H9 (cell line): Measurements from ENCODE around the gene TEX26. TPM values are rescaled to one million over a fixed set of nuclear protein-coding genes. Genes with fewer than 3 reads are reported as not detected.

Source experiments
- DNase-seq: peaks from one replicate; pipeline ENCODE4 v3.0.0-alpha.2; 2017
- H2AFZ ChIP-seq: one replicate; pipeline ENCODE4 v1.6.1; 2013; ENCODE audit warnings: mild to moderate bottlenecking, low read length, control low read depth, moderate library complexity
- H2AK5ac ChIP-seq: 2 replicates; pipeline ENCODE4 v1.6.1; 2013; ENCODE audit warnings: low read length, control low read depth, mixed read lengths; ENCODE audit not compliant: insufficient read length
- H2BK120ac ChIP-seq: one replicate; pipeline ENCODE4 v1.6.1; 2013; ENCODE audit warnings: low read depth, mild to moderate bottlenecking, low read length, control low read depth, inconsistent platforms; ENCODE audit not compliant: poor library complexity, severe bottlenecking
- H2BK12ac ChIP-seq: 2 replicates; pipeline ENCODE4 v1.6.1; 2013; ENCODE audit warnings: low read length, control low read depth, mixed read lengths, low read depth; ENCODE audit not compliant: insufficient read length
- H2BK15ac ChIP-seq: 2 replicates; pipeline ENCODE4 v1.6.1; 2013; ENCODE audit warnings: low read depth, low read length, control low read depth
- H2BK20ac ChIP-seq: one replicate; pipeline ENCODE4 v1.6.1; 2013; ENCODE audit warnings: low read depth, mild to moderate bottlenecking, low read length, control low read depth, inconsistent platforms; ENCODE audit not compliant: poor library complexity, severe bottlenecking
- H2BK5ac ChIP-seq: 2 replicates; pipeline ENCODE4 v1.6.1; 2013; ENCODE audit warnings: low read length, control low read depth, mixed read lengths; ENCODE audit not compliant: insufficient read length
- H3K14ac ChIP-seq: 2 replicates; pipeline ENCODE4 v1.6.1; 2013; ENCODE audit warnings: low read length, control low read depth; ENCODE audit not compliant: insufficient read depth
- H3K18ac ChIP-seq: 2 replicates; pipeline ENCODE4 v1.6.1; 2013; ENCODE audit warnings: low read depth, mild to moderate bottlenecking, mixed read lengths, low read length, control low read depth; ENCODE audit not compliant: insufficient read length
- H3K23ac ChIP-seq: 2 replicates; pipeline ENCODE4 v1.6.1; 2013; ENCODE audit warnings: low read length, control low read depth, mixed read lengths, low read depth; ENCODE audit not compliant: insufficient read length
- H3K23me2 ChIP-seq: 2 replicates; pipeline ENCODE4 v1.6.1; 2013; ENCODE audit warnings: low read depth, mild to moderate bottlenecking, mixed read lengths, low read length, control low read depth; ENCODE audit not compliant: insufficient read length, poor library complexity, severe bottlenecking
- H3K27ac ChIP-seq: 2 replicates; pipeline ENCODE4 v1.5.1; 2013; ENCODE audit warnings: low read length, control low read depth, mixed read lengths, low read depth; ENCODE audit not compliant: insufficient read length
- H3K27me3 ChIP-seq: 2 replicates; pipeline ENCODE4 v1.6.1; 2013; ENCODE audit warnings: low read length, control low read depth, inconsistent platforms; ENCODE audit not compliant: insufficient read depth
- H3K4ac ChIP-seq: 2 replicates; pipeline ENCODE4 v1.6.1; 2013; ENCODE audit warnings: low read depth, mild to moderate bottlenecking, control low read depth, inconsistent platforms, low read length, moderate library complexity
- H3K4me1 ChIP-seq: 2 replicates; pipeline ENCODE4 v1.6.1; 2013; ENCODE audit warnings: low read length, control low read depth, inconsistent platforms; ENCODE audit not compliant: insufficient read depth
- H3K4me2 ChIP-seq: 2 replicates; pipeline ENCODE4 v1.6.1; 2013; ENCODE audit warnings: low read length, control low read depth, mixed read lengths; ENCODE audit not compliant: insufficient read length, insufficient read depth
- H3K56ac ChIP-seq: 2 replicates; pipeline ENCODE4 v1.6.1; 2013; ENCODE audit warnings: low read depth, mild to moderate bottlenecking, mixed read lengths, low read length, control low read depth; ENCODE audit not compliant: insufficient read length
- H3K79me1 ChIP-seq: 2 replicates; pipeline ENCODE4 v1.6.1; 2013; ENCODE audit warnings: low read depth, mild to moderate bottlenecking, moderate library complexity, low read length, control low read depth, inconsistent platforms; ENCODE audit not compliant: insufficient read depth, poor library complexity, severe bottlenecking
- H3K79me2 ChIP-seq: 2 replicates; pipeline ENCODE4 v1.6.1; 2013; ENCODE audit warnings: low read length, control low read depth, inconsistent platforms; ENCODE audit not compliant: insufficient read depth
- H3K9ac ChIP-seq: 2 replicates; pipeline ENCODE4 v1.6.1; 2013; ENCODE audit warnings: low read length, control low read depth, mixed read lengths; ENCODE audit not compliant: insufficient read length; ENCODE audit errors: extremely low read depth
- H3K9me3 ChIP-seq: one replicate; pipeline ENCODE4 v1.6.1; 2013; ENCODE audit warnings: low read depth, low read length, inconsistent platforms; ENCODE audit not compliant: control insufficient read depth
- H3T11ph ChIP-seq: one replicate; pipeline ENCODE4 v1.6.1; 2013; ENCODE audit warnings: mild to moderate bottlenecking, low read length, control low read depth, inconsistent platforms
- H4K20me1 ChIP-seq: one replicate; pipeline ENCODE4 v1.6.1; 2013; ENCODE audit not compliant: control insufficient read depth, insufficient read length, insufficient read depth
- H4K5ac ChIP-seq: 2 replicates; pipeline ENCODE4 v1.6.1; 2013; ENCODE audit warnings: low read depth, mild to moderate bottlenecking, mixed read lengths, low read length, control low read depth; ENCODE audit not compliant: insufficient read length
- H4K8ac ChIP-seq: replicated peaks from 2 replicates; pipeline ENCODE4 v1.6.1; 2013; ENCODE audit warnings: low read length, control low read depth, mixed read lengths, low read depth; ENCODE audit not compliant: insufficient read length
- H4K91ac ChIP-seq: 2 replicates; pipeline ENCODE4 v1.6.1; 2013; ENCODE audit warnings: low read depth, mild to moderate bottlenecking, moderate library complexity, mixed read lengths, low read length, control low read depth; ENCODE audit not compliant: insufficient read length
- H3K27ac Mint-ChIP-seq, 3 experiments: 2 replicates in 2 of 3; 3 replicates in 1 of 3; pipeline ENCODE4 v1.8.0; 2020 to 2021; ENCODE audit warnings: mixed read lengths in 3 of 3, mild to moderate bottlenecking in 1 of 3, moderate library complexity in 1 of 3
- H3K27me3 Mint-ChIP-seq: 2 replicates; pipeline ENCODE4 v1.8.0; 2021; ENCODE audit warnings: low read depth, mild to moderate bottlenecking, moderate library complexity, mixed read lengths
- H3K36me3 Mint-ChIP-seq, 3 experiments: 2 replicates in 2 of 3; 3 replicates in 1 of 3; pipeline ENCODE4 v1.8.0; 2020 to 2021; ENCODE audit warnings: low read depth in 3 of 3, mixed read lengths in 3 of 3; ENCODE audit not compliant: insufficient read depth in 1 of 3
- H3K4me1 Mint-ChIP-seq, 2 experiments: 2 replicates each; pipeline ENCODE4 v1.8.0; 2020; ENCODE audit warnings: mixed read lengths in 2 of 2
- H3K4me3 Mint-ChIP-seq, 2 experiments: 2 replicates in 1 of 2; 3 replicates in 1 of 2; pipeline ENCODE4 v1.8.0; 2020 to 2021; ENCODE audit warnings: mild to moderate bottlenecking in 2 of 2, mixed read lengths in 2 of 2, moderate library complexity in 1 of 2
- H3K9me3 Mint-ChIP-seq, 2 experiments: 2 replicates in 1 of 2; 3 replicates in 1 of 2; pipeline ENCODE4 v1.8.0; 2020; ENCODE audit warnings: mild to moderate bottlenecking in 2 of 2, mixed read lengths in 2 of 2, moderate library complexity in 1 of 2
- WGBS: extraction: QIAGEN DNeasy Blood & Tissue Kit; methylation state at CpG from one replicate; pipeline ENCODE4 v1.1.7; 2013; ENCODE audit warnings: missing lambda C conversion rate, low lambda C conversion rate, mixed read lengths; ENCODE audit not compliant: insufficient read length; ENCODE audit errors: extremely low coverage; 5-methylcytosine and 5-hydroxymethylcytosine counted together
- total RNA-seq: library from RNA; stranded (reverse); gene quantifications from 2 replicates; pipeline ENCODE4 v1.2.1, GENCODE V29; 2021
- TF ChIP-seq, protein P1 (sequence below): fragments of 200-600 bp; sonication (generic); conservative IDR thresholded peaks from 3 replicates; pipeline ENCODE4 v1.8.0; 2021; ENCODE audit warnings: antibody characterized with exemption, mild to moderate bottlenecking

Gene TEX26
- total RNA-seq, 1 experiment from 2014 or later: not detected

DNA sequence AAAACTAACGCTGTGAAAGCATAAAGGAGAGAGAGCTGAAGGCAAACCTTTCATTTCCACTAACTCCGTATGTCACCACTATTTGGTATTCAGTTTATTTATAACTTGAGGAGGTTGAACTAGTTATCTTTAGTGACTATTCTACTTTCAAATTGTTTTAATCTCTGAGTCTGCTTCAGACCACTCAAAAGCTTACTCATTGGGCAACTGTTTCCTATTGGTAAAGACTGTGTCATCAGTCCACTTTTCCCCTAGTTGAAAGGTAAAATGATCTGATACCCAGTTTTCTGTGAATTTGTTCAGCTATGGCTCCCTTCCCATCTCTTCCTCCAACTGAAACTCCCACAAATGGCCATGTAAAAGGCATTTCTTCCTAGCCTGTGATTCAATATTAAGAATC lies 39.1 kb downstream of the TEX26 start:
- no CpG with 5 or more reads among the region's 2 CpGs for WGBS

More for the DNA sequence above, 39.1 kb downstream of the TEX26 start:
- H2BK20ac ChIP-seq: no peak overlapping the region
- H3K27me3 Mint-ChIP-seq: peaks cover 2% of the 10 kb centered on the region; the same call in 1 of the 2 replicates
- no peaks in the 10 kb centered on the region for H3K79me1 ChIP-seq
- TF ChIP-seq, protein P1, sequence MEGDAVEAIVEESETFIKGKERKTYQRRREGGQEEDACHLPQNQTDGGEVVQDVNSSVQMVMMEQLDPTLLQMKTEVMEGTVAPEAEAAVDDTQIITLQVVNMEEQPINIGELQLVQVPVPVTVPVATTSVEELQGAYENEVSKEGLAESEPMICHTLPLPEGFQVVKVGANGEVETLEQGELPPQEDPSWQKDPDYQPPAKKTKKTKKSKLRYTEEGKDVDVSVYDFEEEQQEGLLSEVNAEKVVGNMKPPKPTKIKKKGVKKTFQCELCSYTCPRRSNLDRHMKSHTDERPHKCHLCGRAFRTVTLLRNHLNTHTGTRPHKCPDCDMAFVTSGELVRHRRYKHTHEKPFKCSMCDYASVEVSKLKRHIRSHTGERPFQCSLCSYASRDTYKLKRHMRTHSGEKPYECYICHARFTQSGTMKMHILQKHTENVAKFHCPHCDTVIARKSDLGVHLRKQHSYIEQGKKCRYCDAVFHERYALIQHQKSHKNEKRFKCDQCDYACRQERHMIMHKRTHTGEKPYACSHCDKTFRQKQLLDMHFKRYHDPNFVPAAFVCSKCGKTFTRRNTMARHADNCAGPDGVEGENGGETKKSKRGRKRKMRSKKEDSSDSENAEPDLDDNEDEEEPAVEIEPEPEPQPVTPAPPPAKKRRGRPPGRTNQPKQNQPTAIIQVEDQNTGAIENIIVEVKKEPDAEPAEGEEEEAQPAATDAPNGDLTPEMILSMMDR: no peak
- H3K4me1 Mint-ChIP-seq: no peaks in the 10 kb centered on the region
- no peaks in the 10 kb centered on the region for H3K79me2 ChIP-seq
- no peak overlapping the region for H3K18ac ChIP-seq
- H3K14ac ChIP-seq: no peak overlapping the region
- no peak overlapping the region for H3T11ph ChIP-seq
- H3K36me3 Mint-ChIP-seq: peaks cover 3 to 6% (median 5%) of the 10 kb centered on the region in 3 experiments; a peak in 6 of 7 replicates
- no peak overlapping the region for H2BK120ac ChIP-seq
- H2AFZ ChIP-seq: no peak overlapping the region
- no peak overlapping the region for H3K27ac Mint-ChIP-seq
- H4K20me1 ChIP-seq: no peaks in the 10 kb centered on the region
- DNase-seq: no peak
- no peak overlapping the region for H4K91ac ChIP-seq
- H3K9me3 Mint-ChIP-seq: peaks cover 18 to 21% of the 10 kb centered on the region in 2 experiments
- no peak overlapping the region for H3K27ac ChIP-seq
- H2BK15ac ChIP-seq: no peak overlapping the region
- no peak overlapping the region for H2AK5ac ChIP-seq
- H4K5ac ChIP-seq: no peak overlapping the region
- no peak overlapping the region for H2BK12ac ChIP-seq
- no peak overlapping the region for H3K4ac ChIP-seq
- H3K9ac ChIP-seq: no peak overlapping the region
- no peaks in the 10 kb centered on the region for H3K4me1 ChIP-seq
- peaks cover 10% of the 10 kb centered on the region for H3K9me3 ChIP-seq
- no peak overlapping the region for H2BK5ac ChIP-seq
- H3K27me3 ChIP-seq: no peaks in the 10 kb centered on the region
- H3K4me2 ChIP-seq: no peak overlapping the region
- H3K4me3 Mint-ChIP-seq: no peak overlapping the region
- H3K56ac ChIP-seq: no peak overlapping the region
- no peak overlapping the region for H4K8ac ChIP-seq
- no peak overlapping the region for H3K23ac ChIP-seq
- H3K23me2 ChIP-seq: no peaks in the 10 kb centered on the region
